Measurements from ENCODE around the gene ASIC4. TPM values are rescaled to one million over a fixed set of nuclear protein-coding genes. Genes with fewer than 3 reads are reported as not detected.

ASIC4 gene
- total and polyA plus RNA-seq, 9 of the 15 experiments (the other 6 are each of a cell fraction or from before 2014, with no cell fraction given) = 0.07 to 19.2 (median 4.8) TPM

DNA sequence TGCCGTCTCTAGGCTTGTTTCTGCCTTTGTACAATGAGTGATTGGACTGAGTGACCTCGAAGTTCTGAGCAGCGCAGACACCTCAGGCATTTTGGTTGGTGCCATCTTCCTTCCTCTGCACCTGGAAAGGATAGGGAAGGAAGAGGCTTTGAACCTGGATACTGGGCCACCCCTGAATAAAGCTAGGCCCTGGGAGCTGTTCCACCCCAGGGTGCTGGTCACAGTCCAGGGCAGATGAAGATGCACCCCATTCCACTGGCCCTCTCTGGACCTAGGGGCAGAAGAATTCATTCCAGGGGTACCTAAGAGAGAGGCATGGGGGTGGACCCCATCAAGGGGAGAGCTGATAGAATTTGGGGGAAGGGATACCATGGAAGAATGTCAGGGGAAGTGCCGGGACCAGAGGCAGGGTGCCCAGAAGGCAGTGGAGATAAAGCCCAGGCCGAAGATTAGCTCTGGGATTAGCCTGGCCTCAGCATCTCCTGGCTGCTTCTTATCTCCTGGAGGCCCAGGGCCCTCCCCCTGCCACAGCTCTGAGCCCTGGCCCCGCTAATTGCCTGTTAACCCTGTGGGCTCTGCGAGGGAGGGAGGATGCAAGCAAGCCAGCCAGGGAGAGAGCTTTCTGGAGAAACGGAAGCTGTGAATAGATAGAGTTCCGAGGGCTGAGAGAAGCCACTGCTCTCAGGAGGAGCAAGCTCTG lies 11.4 kb downstream of the ASIC4 start (continued):
- TF ChIP-seq, protein P1, sequence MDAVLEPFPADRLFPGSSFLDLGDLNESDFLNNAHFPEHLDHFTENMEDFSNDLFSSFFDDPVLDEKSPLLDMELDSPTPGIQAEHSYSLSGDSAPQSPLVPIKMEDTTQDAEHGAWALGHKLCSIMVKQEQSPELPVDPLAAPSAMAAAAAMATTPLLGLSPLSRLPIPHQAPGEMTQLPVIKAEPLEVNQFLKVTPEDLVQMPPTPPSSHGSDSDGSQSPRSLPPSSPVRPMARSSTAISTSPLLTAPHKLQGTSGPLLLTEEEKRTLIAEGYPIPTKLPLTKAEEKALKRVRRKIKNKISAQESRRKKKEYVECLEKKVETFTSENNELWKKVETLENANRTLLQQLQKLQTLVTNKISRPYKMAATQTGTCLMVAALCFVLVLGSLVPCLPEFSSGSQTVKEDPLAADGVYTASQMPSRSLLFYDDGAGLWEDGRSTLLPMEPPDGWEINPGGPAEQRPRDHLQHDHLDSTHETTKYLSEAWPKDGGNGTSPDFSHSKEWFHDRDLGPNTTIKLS (IDR thresholded peaks at IDR 0.05; ENCODE audit: borderline replicate concordance, low read depth) = peak; percentile 29; the same call in 1 of the 2 replicates
- TF ChIP-seq, protein P2, sequence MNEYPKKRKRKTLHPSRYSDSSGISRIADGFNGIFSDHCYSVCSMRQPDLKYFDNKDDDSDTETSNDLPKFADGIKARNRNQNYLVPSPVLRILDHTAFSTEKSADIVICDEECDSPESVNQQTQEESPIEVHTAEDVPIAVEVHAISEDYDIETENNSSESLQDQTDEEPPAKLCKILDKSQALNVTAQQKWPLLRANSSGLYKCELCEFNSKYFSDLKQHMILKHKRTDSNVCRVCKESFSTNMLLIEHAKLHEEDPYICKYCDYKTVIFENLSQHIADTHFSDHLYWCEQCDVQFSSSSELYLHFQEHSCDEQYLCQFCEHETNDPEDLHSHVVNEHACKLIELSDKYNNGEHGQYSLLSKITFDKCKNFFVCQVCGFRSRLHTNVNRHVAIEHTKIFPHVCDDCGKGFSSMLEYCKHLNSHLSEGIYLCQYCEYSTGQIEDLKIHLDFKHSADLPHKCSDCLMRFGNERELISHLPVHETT (CRISPR knock-in tag; conservative IDR thresholded peaks at IDR 0.05 in 1 of 2, IDR thresholded peaks at IDR 0.05 in 1 of 2) = peak in 1 of 2 experiments; percentile 65; a peak in 2 of 4 replicates
- TF ChIP-seq ZMIZ1 (IDR thresholded peaks at IDR 0.05; ENCODE audit: low read depth in 2 of 2, low read length in 2 of 2) = peak in 1 of 2 experiments; percentile 38; a peak in 1 of 4 replicates
- 0 out of 4 replicates have a peak, but pooled peaks of 1 of the 2 experiments have one; percentile 37 for TF ChIP-seq CSDE1 (IDR thresholded peaks at IDR 0.05)
- 0 out of 2 replicates have a peak, but pooled peaks have one; percentile 14 for TF ChIP-seq EGR1 (conservative IDR thresholded peaks at IDR 0.05)
- no peak for TF ChIP-seq E2F3 (CRISPR knock-in tag; IDR thresholded peaks at IDR 0.05)
- peak; percentile 81 for TF ChIP-seq MTA1 (IDR thresholded peaks at IDR 0.05; ENCODE audit: borderline replicate concordance)
- peak; percentile 80 for TF ChIP-seq PML (IDR thresholded peaks at IDR 0.05; ENCODE audit: low read length)
- 0 out of 2 replicates have a peak, but pooled peaks have one; percentile 48 for TF ChIP-seq ZNF766 (CRISPR knock-in tag; conservative IDR thresholded peaks at IDR 0.05)
- 0 out of 2 replicates have a peak, but pooled peaks have one; percentile 14 for TF ChIP-seq PHF21A (IDR thresholded peaks at IDR 0.05; ENCODE audit: borderline replicate concordance, low read depth)
- no peak for TF ChIP-seq XRCC3 (IDR thresholded peaks at IDR 0.05)
- peak in 1 of 2 experiments; percentile 51; a peak in 2 of 4 replicates for TF ChIP-seq TEAD1 (CRISPR knock-in tag; IDR thresholded peaks at IDR 0.05)
- TF ChIP-seq, protein P3, sequence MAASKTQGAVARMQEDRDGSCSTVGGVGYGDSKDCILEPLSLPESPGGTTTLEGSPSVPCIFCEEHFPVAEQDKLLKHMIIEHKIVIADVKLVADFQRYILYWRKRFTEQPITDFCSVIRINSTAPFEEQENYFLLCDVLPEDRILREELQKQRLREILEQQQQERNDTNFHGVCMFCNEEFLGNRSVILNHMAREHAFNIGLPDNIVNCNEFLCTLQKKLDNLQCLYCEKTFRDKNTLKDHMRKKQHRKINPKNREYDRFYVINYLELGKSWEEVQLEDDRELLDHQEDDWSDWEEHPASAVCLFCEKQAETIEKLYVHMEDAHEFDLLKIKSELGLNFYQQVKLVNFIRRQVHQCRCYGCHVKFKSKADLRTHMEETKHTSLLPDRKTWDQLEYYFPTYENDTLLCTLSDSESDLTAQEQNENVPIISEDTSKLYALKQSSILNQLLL (CRISPR knock-in tag; IDR thresholded peaks at IDR 0.05; ENCODE audit: borderline replicate concordance) = no peak
- TF ChIP-seq SMARCA4 (IDR thresholded peaks at IDR 0.05) = peak; percentile 93
- peak; percentile 60 to 69; a peak in 2 of 4 replicates for TF ChIP-seq HDAC1 (IDR thresholded peaks at IDR 0.05)
- no peak for TF ChIP-seq SREBF2 (CRISPR knock-in tag; IDR thresholded peaks at IDR 0.05)
- peak; percentile 96 for TF ChIP-seq ARID1B (IDR thresholded peaks at IDR 0.05)
- no peak for TF ChIP-seq ERF (CRISPR knock-in tag; IDR thresholded peaks at IDR 0.05)
- no peak for TF ChIP-seq RBM25 (IDR thresholded peaks at IDR 0.05; ENCODE audit: low read depth, low read length, severe bottlenecking)

Data from K562 (cell line).